Dendritic cell treated with granulocyte-macrophage colony-stimulating factor and Interleukin-4, amounts not matched to agents 40 ng/mL and 50 ng/mL, for 4 days (primary cell): Measurements from ENCODE around the gene CLEC16A.

Source experiments
- H3K27ac Mint-ChIP-seq: one replicate; pipeline ENCODE4 v1.8.0; 2022; ENCODE audit warnings: mild to moderate bottlenecking, mixed read lengths
- H3K27me3 Mint-ChIP-seq: one replicate; pipeline ENCODE4 v1.8.0; 2022; ENCODE audit warnings: mild to moderate bottlenecking, mixed read lengths
- H3K36me3 Mint-ChIP-seq: one replicate; pipeline ENCODE4 v1.8.0; 2022; ENCODE audit warnings: low read depth, mixed read lengths
- H3K4me1 Mint-ChIP-seq: one replicate; pipeline ENCODE4 v1.8.0; 2022; ENCODE audit warnings: low read depth, mixed read lengths
- H3K4me3 Mint-ChIP-seq: one replicate; pipeline ENCODE4 v1.8.0; 2022; ENCODE audit warnings: mild to moderate bottlenecking, moderate library complexity, mixed read lengths
- H3K9me3 Mint-ChIP-seq: one replicate; pipeline ENCODE4 v1.8.0; 2022; ENCODE audit warnings: mixed read lengths
- intact Hi-C: fragments of 100-400 bp; cut with micrococcal nuclease; formaldehyde crosslinking; loops from one replicate; pipeline ENCODE4 v1.15.0; 2022

Gene CLEC16A

DNA sequence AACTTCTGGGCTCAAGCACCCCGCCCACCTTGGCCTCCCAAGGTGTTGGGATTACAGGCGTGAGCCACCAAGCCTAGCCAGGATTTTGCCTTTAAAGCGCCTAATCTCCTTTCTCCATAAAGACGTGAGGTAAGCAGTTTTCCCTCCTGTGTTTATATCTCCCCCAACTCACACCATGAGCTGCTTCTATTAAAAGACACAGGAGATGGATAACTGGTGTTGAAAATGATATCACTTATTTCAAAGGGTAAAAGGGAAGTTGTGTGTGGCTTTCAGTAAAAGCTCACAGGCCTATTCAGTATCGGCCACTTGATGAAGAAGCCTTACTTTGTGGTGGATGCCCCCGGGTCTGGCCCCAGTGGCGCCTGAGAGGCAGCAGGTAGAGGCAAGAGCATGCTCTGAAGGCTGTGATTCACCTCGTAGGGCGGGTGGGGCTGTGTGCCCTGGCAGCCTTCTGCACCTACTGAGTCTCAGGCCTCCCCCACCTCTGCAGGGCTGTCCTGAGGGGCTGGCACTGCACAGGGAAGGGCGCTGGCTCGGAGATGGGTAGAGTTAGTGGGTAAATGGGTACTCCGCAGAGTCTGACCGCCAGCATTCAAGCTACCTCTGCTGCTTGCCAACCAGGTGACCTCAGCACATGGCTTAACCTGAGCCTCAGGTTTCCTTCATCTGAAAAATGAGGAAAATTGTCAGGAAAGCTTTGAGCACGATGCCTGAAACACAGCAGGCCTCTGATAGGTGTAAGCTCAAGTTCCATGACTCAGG, 146.8 kb downstream of the CLEC16A start:
- no peak overlapping the region for H3K27ac Mint-ChIP-seq

DNA sequence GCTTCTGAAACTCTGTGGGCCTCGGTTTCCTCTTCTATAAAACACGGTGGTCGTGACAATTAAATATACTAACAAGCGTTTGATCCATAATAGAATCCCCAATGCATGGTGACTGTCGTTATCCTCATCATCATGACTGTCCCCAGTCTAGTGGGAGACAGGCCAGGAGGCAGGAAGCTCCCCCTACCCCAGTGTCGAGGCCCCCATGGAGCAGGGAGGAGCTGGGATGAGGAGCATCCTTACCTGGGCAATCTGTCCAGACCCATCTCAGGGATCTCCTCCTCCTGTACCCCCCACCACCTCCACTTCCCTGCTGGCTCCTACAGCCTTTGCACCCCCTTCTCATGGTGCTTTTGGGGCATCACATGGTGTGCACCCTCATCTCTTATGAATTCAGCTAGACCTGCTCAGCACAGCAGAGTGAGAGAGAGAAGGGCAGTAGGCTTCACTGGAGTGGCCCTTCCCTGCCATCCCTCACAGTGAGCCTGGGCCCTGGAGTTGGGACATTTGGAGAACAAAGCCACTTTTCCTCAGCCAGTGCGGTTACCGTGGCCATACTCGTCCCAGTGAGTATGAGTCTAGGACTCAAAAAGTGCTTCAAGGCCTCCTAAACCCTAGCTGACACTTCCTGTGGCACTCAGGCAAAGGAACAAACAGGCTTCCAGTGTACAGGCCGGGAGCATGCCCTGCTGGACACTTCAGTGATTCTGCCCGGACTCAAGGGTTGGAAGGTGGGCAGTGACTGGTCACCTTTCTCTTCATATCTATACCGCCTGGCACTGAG, 148.6 kb downstream of the CLEC16A start:
- intact Hi-C loops: no loop called here
- peak overlapping the region; percentile 37 for H3K27ac Mint-ChIP-seq
- no peaks in the 10 kb centered on the region for H3K27me3 Mint-ChIP-seq
- H3K4me3 Mint-ChIP-seq: no peak overlapping the region
- peaks cover 43% of the 10 kb centered on the region for H3K4me1 Mint-ChIP-seq
- H3K9me3 Mint-ChIP-seq: no peaks in the 10 kb centered on the region
- peaks cover 30% of the 10 kb centered on the region for H3K36me3 Mint-ChIP-seq

More for the DNA sequence above, 146.8 kb downstream of the CLEC16A start:
- H3K4me1 Mint-ChIP-seq: peaks cover 43% of the 10 kb centered on the region
- H3K9me3 Mint-ChIP-seq: no peaks in the 10 kb centered on the region
- no peak overlapping the region for H3K4me3 Mint-ChIP-seq
- peaks cover 30% of the 10 kb centered on the region for H3K36me3 Mint-ChIP-seq
- H3K27me3 Mint-ChIP-seq: no peaks in the 10 kb centered on the region
- intact Hi-C loops: no loop called here

DNA sequence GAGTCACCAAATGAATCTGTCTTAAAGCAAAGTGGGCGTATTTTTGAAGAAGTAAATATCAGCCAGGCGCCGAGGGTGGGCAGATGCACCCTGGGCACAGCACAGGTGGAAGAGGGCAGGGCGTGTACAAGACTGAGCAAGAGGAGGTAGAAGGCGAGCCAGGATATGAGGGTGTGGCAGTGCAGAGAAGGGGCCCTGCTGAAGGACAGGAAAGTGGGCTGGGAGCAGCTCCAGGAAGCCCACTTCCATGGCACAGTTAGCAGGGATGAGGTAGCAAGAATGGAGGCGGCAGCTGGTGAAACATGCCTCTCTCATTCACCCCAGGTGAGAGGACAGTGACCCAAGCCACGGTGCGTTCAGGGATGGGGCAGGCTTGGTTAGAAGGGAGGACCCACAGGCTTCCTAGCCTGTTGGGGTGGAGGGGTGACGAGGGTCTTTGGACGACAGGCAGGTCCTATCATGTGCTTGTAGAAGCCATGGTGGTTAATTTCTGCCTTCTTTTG, 149.3 kb downstream of the CLEC16A start:
- H3K4me3 Mint-ChIP-seq: no peak overlapping the region
- no peaks in the 10 kb centered on the region for H3K9me3 Mint-ChIP-seq
- peaks cover 43% of the 10 kb centered on the region for H3K4me1 Mint-ChIP-seq
- H3K27ac Mint-ChIP-seq: peak overlapping the region; percentile 37
- H3K36me3 Mint-ChIP-seq: peaks cover 33% of the 10 kb centered on the region
- intact Hi-C loops: no loop called here
- no peaks in the 10 kb centered on the region for H3K27me3 Mint-ChIP-seq

DNA sequence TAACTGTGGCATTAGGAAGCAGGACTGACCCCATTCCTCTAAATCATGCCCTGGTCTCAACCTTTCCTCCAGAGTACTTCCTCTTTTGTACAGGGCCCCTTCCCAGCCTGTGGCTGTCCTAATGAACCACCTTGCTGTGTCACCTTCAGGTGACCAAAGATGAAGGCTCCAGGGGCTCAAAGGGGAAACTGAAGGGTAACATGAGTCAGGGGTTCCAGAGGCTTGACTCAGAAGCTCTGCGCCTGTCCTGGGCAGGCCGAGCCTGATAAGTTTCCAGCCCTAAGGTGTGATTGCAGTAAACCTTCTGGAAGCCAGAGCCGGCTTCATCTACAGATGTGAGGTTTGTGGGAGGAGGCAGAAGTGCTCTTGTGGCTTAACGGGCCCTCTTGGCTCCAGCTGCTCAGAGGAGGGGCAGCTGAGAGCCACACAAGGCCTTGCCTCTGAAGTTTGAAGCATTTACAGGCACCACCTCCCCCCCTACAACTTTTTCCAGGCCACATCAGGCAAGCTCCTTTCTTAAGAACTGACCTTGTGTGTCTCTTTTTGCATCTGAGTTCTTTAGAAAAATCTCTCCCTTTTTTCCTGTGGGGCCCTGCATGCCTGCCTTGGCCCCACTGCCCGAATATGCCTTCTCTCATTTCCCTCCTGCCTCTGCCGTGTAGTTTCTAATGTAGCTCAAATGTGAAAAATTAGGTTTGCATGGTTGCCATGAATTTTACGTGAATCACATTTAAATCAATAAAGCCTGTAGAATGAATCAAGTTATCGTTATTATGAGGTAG, 149.9 kb downstream of the CLEC16A start:
- Mint-ChIP-seq H3K9me3 (no peaks in the 10 kb centered on the region), H3K27ac (peak overlapping the region; percentile 37), H3K4me3 (no peak overlapping the region), H3K36me3 (peaks cover 33% of the 10 kb centered on the region), H3K4me1 (peaks cover 43% of the 10 kb centered on the region), H3K27me3 (no peaks in the 10 kb centered on the region)
- intact Hi-C loops: no loop called here

DNA sequence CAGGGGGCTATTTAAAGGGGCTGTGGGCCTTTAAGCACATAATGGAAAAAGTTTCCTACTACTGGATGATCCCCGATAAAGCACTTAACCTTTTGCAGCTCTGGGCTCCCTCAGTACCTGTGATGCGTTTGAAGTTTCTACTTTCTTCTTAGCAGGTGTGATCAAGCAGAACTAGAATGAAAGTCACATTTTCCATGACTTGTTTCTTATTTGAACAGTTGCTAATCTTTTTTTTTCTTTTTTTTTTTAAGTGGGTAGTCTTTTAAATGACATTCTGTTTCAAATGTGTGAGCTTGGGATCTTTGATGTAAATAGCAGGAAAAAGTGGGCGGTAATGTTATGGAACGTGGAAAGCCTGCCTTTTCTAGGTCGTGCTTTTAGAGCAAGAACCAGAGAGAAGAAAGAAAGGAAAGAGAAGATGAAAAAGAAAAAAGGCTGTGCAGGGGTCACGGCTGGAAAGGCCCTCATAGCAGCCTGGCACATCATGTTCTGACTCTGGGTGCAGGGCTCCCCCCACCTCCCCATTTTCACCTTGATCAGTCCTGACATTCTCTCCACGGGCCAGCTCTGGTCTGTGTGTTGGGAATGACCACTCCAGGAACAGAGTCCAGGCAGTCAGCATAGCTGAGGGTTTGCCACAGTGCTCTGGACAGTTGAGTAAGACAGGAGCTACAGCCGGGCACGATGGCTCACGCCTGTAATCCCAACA, 150.6 kb downstream of the CLEC16A start:
- no peaks in the 10 kb centered on the region for H3K9me3 Mint-ChIP-seq
- H3K27me3 Mint-ChIP-seq: no peaks in the 10 kb centered on the region
- H3K27ac Mint-ChIP-seq: peak overlapping the region; percentile 37
- H3K4me1 Mint-ChIP-seq: peaks cover 44% of the 10 kb centered on the region
- no peak overlapping the region for H3K4me3 Mint-ChIP-seq
- intact Hi-C loops: no loop called here
- H3K36me3 Mint-ChIP-seq: peaks cover 41% of the 10 kb centered on the region

DNA sequence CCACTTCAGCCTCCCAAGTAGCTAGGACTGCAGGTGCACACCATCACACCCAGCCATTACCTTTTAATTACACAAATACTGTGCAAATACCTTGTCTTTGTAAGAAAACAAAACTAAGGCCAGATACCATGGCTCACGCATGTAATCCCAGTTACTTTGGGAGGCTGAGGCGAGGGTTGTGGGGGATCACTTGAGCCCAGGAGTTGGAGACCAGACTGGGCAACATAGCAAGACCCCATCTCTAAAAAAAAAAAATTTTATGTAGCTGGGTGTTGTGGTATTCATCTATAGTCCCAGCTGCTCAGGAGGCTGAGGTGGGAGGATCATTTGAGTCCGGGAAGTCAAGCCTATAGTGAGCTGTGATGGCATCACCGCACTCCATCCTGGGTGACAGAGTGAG, 151.6 kb downstream of the CLEC16A start:
- intact Hi-C loops: no loop called here
- H3K27me3 Mint-ChIP-seq: no peaks in the 10 kb centered on the region
- H3K36me3 Mint-ChIP-seq: peaks cover 46% of the 10 kb centered on the region
- no peak overlapping the region for H3K4me3 Mint-ChIP-seq
- H3K4me1 Mint-ChIP-seq: peaks cover 46% of the 10 kb centered on the region
- H3K27ac Mint-ChIP-seq: no peak overlapping the region
- no peaks in the 10 kb centered on the region for H3K9me3 Mint-ChIP-seq

DNA sequence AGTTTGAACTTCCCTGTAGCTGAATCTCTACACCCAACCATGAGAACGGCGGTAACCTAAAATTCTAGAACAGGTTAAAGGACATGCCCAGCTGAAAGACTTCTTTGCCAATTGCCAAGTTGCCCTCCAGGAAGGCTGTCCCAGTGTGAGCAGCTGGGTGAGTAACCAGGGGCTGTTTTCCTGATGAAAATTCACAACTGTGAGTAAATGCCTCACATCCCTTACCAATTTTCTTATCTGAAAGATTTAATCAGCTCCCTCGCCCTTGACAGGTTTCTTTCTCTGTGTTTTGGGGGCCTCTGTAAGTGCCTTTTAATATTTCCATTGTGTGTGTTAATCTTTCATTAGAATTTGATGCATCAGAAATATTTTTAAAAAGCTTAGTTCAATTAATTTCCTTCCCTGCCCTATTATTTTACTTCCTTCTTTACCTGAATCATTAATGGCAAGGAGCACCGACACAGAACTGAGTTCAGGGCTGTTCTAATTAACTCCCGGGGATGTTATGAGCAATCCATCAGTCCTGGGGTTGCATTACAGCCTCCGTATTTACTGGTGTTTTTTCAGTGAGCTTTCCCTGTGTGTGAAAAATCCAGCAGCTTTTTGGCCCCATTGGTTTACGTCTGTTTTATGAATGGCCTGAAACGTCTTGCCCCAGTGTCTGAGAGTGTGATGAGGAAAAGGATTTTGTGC, 152.9 kb downstream of the CLEC16A start:
- peaks cover 45% of the 10 kb centered on the region for H3K4me1 Mint-ChIP-seq
- H3K27me3 Mint-ChIP-seq: no peaks in the 10 kb centered on the region
- H3K27ac Mint-ChIP-seq: peak overlapping the region; percentile 36
- intact Hi-C loops: no loop called here
- H3K9me3 Mint-ChIP-seq: no peaks in the 10 kb centered on the region
- no peak overlapping the region for H3K4me3 Mint-ChIP-seq
- H3K36me3 Mint-ChIP-seq: peaks cover 57% of the 10 kb centered on the region

DNA sequence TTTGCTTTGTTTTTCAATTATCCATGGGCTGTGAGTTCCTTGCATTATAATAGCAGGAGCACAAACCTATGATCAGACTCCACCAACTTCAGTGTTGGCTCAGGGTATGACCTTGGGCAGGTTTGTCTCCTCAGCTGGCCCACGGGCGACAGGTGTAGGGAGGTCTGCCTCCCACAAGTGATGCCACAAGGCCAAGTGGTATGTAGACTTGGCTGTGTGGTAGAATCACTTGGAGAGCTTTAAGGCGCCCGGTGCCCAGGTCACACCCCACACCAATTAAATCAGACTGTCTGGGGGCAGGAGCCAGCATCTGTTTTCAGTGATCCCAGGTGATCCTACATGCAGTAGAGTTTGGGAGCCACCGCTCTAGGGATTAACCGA, 153.4 kb downstream of the CLEC16A start:
- no peaks in the 10 kb centered on the region for H3K9me3 Mint-ChIP-seq
- H3K27ac Mint-ChIP-seq: peak overlapping the region; percentile 36
- peaks cover 62% of the 10 kb centered on the region for H3K36me3 Mint-ChIP-seq
- peaks cover 44% of the 10 kb centered on the region for H3K4me1 Mint-ChIP-seq
- no peaks in the 10 kb centered on the region for H3K27me3 Mint-ChIP-seq
- intact Hi-C loops: no loop called here
- H3K4me3 Mint-ChIP-seq: no peak overlapping the region

DNA sequence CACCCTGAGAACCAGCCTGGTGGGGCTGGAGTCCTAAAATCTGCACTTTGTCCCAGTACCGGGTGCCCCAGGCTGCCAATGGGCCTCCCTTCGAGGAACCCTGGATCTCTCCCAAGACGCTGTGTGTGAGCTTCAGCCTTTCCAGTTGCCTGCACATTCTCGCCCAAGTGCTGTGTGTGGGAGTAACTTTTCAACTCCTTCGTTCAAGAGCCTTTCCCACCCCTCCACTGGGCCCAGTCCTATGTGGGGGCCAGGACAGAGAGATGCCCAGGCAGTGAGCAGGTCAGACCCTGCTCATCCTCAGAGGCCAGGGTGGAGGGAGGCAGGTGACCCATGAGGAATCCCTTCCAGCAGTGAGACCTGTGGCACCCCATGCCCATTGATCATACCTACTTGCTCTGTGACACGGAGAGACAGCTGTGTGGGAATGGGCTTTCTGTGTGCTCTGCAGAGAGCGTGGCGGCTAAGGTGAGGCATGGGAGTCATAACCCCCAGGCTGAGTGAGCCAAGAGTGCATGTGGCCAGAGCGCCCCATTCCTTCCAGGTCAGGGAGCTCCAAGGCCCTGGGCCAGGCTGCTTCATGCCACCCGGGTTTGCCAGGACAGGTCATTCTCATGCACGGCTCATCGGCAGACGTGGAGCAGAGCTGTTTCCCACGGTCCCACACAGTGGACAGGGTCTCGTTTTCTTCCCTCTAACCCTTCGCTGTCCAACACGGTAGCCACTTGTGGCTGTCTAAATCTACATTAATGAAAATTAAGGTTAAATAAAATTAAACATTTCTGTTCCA, 154.4 kb downstream of the CLEC16A start:
- H3K27ac Mint-ChIP-seq: no peak overlapping the region
- no peaks in the 10 kb centered on the region for H3K9me3 Mint-ChIP-seq
- intact Hi-C loops: no loop called here
- no peaks in the 10 kb centered on the region for H3K27me3 Mint-ChIP-seq
- H3K4me1 Mint-ChIP-seq: peaks cover 44% of the 10 kb centered on the region
- H3K4me3 Mint-ChIP-seq: no peak overlapping the region
- peaks cover 62% of the 10 kb centered on the region for H3K36me3 Mint-ChIP-seq

DNA sequence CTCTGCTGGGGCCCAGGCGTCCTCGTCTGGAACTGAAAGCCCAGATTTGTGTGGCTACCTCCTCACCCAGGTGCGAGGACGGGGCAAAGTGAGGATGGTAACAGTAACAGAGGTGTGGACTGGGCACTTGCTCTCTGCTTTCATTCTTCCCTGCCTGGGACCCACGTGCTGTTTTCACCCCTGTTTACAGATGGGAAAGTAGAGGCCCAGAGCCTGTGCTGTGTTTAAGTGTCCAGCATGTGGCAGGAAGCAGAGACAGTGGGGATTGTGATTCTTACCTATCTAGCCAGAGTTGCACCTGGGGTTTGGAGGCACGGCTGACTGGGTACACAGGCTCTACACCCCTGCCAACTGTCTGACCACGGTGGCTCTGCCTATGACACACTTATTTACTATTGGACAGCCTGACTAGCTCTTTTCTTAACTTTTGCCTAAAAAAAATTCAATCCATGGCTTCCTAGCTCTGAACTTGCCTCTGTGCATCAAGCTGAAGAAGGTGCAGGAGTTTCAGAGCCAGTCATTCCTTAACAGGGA, 155.4 kb downstream of the CLEC16A start:
- peaks cover 43% of the 10 kb centered on the region for H3K4me1 Mint-ChIP-seq
- H3K36me3 Mint-ChIP-seq: peaks cover 59% of the 10 kb centered on the region
- intact Hi-C loops: no loop called here
- no peaks in the 10 kb centered on the region for H3K27me3 Mint-ChIP-seq
- no peaks in the 10 kb centered on the region for H3K9me3 Mint-ChIP-seq
- H3K4me3 Mint-ChIP-seq: no peak overlapping the region
- peak overlapping the region; percentile 4 for H3K27ac Mint-ChIP-seq

DNA sequence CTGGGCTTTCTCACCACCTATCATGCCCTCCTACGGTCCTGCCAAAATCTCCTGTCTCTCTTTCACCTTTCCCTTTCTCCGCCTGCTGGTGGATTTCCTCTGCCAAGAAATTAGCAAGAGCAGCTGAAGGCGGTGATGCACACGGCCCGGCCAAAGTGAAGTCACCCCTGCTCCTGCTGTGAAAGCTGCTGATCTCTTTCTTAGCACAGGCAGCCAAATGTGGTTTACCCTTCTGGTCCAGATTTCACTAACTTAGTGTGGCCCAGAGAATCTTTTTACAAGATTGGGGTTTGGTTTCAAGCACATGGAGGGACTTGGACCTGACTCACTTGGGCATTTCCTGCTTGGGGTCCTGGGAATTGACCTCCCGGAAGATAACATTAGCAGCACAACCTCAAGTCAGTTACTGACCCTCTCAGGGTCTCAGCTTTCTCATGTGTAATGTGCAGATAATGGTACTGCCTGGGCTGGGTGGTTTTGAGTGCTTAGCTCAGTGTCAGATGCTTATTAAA, 155.9 kb downstream of the CLEC16A start:
- Mint-ChIP-seq H3K4me3 (no peak overlapping the region), H3K27ac (peak overlapping the region; percentile 4), H3K27me3 (no peaks in the 10 kb centered on the region), H3K4me1 (peaks cover 43% of the 10 kb centered on the region), H3K36me3 (peaks cover 54% of the 10 kb centered on the region), H3K9me3 (no peaks in the 10 kb centered on the region)
- intact Hi-C loops: no loop called here

DNA sequence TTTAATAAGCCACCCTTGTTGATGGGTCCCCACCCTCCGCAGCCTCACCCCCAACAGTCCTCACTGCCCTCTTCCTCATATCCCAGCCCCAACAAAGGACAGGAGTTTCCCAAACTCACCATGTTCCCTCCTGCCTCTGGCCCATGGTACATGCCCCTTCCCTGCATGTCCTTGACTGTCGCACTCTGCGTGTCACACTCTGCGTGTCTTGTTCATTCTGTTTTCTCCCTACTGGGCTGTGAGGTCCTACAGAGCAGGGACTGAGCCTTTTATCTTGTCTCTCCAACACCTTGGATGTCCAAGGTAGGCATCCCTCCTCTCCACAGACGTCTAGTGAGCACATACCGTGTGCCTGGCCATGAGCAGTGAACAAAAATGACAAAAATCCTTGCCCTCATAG, 156.9 kb downstream of the CLEC16A start:
- intact Hi-C loops: no loop called here
- H3K27ac Mint-ChIP-seq: peak overlapping the region; percentile 34

More for the DNA sequence above, 156.9 kb downstream of the CLEC16A start:
- Mint-ChIP-seq H3K27me3 (no peaks in the 10 kb centered on the region), H3K4me3 (no peak overlapping the region), H3K36me3 (peaks cover 50% of the 10 kb centered on the region), H3K9me3 (no peaks in the 10 kb centered on the region), H3K4me1 (peaks cover 50% of the 10 kb centered on the region)
